Activated naive CD8-positive, alpha-beta T cell (primary cell): ENCODE results near the gene WSCD2.

Source experiments
- H3K27ac Mint-ChIP-seq: one replicate; pipeline ENCODE4 v1.8.0; 2021; ENCODE audit warnings: mixed read lengths
- H3K27me3 Mint-ChIP-seq: one replicate; pipeline ENCODE4 v1.8.0; 2021; ENCODE audit warnings: mixed read lengths
- H3K36me3 Mint-ChIP-seq: one replicate; pipeline ENCODE4 v1.8.0; 2021; ENCODE audit warnings: mixed read lengths
- H3K4me1 Mint-ChIP-seq: one replicate; pipeline ENCODE4 v1.8.0; 2021; ENCODE audit warnings: low read depth, mixed read lengths
- H3K4me3 Mint-ChIP-seq: one replicate; pipeline ENCODE4 v1.8.0; 2021; ENCODE audit warnings: mild to moderate bottlenecking, mixed read lengths
- H3K9me3 Mint-ChIP-seq: one replicate; pipeline ENCODE4 v1.8.0; 2021; ENCODE audit warnings: low read depth, mixed read lengths

The WSCD2 gene

DNA sequence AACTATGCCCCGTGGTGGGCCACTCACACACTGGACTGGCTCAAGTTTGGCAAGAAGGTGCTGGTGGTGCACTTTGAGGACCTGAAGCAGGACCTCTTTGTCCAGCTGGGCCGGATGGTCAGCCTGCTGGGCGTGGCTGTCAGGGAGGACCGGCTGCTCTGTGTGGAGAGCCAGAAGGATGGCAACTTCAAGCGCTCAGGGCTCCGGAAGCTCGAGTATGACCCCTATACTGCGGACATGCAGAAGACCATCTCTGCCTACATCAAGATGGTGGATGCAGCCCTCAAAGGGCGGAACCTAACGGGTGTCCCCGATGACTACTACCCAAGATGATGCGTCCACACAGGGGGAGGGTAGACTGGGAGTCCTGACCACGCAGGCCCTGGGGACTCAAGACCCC lies 118.9 kb downstream of the WSCD2 start:
- Mint-ChIP-seq H3K27me3 (peaks cover 21% of the 10 kb centered on the region), H3K27ac (no peak overlapping the region), H3K4me1 (no peaks in the 10 kb centered on the region), H3K9me3 (no peaks in the 10 kb centered on the region), H3K4me3 (no peak overlapping the region), H3K36me3 (no peaks in the 10 kb centered on the region)

DNA sequence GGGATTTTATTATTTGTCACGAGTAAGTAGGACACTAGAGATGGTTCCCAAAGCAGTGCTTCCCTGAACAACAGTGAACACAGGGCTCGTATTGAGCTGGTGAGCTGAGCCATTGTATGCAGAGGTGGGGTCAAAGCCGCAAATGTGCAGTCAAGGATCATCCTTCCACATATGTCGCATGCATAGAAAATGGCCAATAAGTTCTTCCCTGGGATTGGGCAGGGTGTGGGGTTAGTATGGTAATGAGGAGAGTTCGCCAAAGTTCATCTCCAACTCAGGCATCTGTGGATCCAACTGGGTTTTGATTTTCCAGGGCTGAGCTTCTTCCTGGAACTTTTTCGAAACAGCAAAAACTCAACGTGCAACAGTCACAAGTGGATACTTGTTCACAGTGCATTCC lies 123.4 kb downstream of the WSCD2 start:
- no peak overlapping the region for H3K4me3 Mint-ChIP-seq
- no peaks in the 10 kb centered on the region for H3K4me1 Mint-ChIP-seq
- no peaks in the 10 kb centered on the region for H3K9me3 Mint-ChIP-seq
- H3K36me3 Mint-ChIP-seq, result no peaks in the 10 kb centered on the region
- H3K27ac Mint-ChIP-seq, result no peak overlapping the region
- H3K27me3 Mint-ChIP-seq, result peaks cover 21% of the 10 kb centered on the region

GRCh38 chr12:108253540-108253939 lies 124.5 kb downstream of the WSCD2 start:
- peaks cover 21% of the 10 kb centered on the region for H3K27me3 Mint-ChIP-seq
- H3K4me3 Mint-ChIP-seq, result no peak overlapping the region

GRCh38 chr12:108254030-108254429 lies 124.9 kb downstream of the WSCD2 start:
- Mint-ChIP-seq H3K9me3 (no peaks in the 10 kb centered on the region), H3K4me1 (no peaks in the 10 kb centered on the region), H3K36me3 (no peaks in the 10 kb centered on the region), H3K27me3 (peaks cover 18% of the 10 kb centered on the region), H3K27ac (no peak overlapping the region), H3K4me3 (no peak overlapping the region)

More at GRCh38 chr12:108253540-108253939, 124.5 kb downstream of the WSCD2 start:
- Mint-ChIP-seq H3K4me1 (no peaks in the 10 kb centered on the region), H3K27ac (no peak overlapping the region), H3K36me3 (no peaks in the 10 kb centered on the region), H3K9me3 (no peaks in the 10 kb centered on the region)

DNA sequence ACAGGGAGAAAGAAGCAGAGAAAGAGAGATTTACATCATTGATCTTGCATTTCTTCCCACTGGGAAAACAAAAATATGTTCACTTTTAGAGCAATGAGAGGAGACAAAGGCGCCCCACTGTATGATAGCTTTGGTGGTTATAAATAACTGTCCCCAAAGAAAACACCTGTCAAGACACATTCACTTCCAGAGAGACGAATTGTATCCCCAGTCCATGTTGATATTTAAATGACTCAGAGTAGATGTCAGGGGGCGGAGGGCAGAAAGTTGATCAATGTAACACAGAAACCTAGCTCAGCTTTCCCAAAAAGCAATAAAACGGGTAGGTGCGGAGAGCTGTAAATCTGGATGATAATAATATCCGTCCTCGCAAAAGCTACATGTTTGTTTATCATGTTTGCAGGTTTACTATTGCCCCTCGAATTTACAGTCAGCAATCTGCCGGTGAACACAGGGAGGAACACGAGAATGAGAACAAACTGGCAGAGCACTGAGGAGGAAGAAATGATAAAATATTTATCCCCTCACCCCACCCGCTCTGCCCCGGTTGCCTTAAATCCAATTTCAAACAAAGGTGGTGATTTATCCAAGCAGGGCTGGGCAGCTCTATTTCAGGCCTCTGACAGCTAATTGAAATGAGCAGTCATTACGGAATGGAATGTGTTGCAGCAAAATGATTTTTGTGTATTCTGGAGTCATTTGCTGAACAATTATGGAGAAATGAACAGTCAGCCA lies 125.6 kb downstream of the WSCD2 start:
- no peaks in the 10 kb centered on the region for H3K4me1 Mint-ChIP-seq
- no peaks in the 10 kb centered on the region for H3K36me3 Mint-ChIP-seq
- H3K27me3 Mint-ChIP-seq, result peaks cover 12% of the 10 kb centered on the region
- peaks cover 5% of the 10 kb centered on the region for H3K9me3 Mint-ChIP-seq
- H3K27ac Mint-ChIP-seq, result no peak overlapping the region
- H3K4me3 Mint-ChIP-seq, result no peak overlapping the region

DNA sequence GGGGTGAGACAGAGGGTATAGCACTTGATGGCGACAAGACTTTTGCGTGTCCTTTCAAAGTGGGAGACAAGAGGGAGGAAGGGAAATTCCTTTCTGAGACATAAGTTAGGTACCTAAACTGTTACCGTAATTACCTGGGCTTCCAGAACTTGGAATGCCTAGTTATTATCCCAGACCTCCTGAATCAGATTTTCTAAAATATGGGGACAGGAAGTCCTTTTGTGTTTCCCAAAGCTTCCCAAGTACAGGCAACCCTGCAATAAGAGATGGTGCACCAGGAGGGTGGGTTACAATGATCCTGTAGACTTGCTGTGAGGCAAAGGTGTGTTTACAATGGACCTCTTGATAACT lies 126.1 kb downstream of the WSCD2 start:
- Mint-ChIP-seq H3K36me3 (no peaks in the 10 kb centered on the region), H3K4me3 (no peak overlapping the region), H3K27ac (no peak overlapping the region), H3K4me1 (no peaks in the 10 kb centered on the region), H3K27me3 (peaks cover 11% of the 10 kb centered on the region), H3K9me3 (peaks cover 8% of the 10 kb centered on the region)

DNA sequence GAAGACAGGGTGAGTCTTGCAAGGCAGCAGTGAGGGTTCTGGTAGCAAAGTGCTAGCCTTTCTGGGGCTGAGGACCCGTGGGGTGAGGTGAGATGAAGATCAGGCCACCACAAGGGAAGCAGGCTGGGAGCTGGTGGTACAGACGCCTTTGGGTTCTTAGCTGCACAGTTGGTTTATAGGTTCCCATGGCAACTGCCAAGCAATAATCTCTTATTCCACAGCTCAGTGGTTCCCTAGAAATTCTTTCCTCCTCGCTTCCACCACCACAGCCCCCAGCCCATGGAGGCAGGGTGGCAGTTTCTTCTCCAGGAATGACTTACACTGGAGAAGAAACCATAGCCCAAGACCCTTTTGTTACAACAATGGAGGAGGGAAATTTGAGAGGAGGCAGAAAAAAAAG lies 127.9 kb downstream of the WSCD2 start:
- H3K27ac Mint-ChIP-seq, result no peak overlapping the region
- H3K9me3 Mint-ChIP-seq, result peaks cover 14% of the 10 kb centered on the region

GRCh38 chr12:108257610-108258106 lies 128.6 kb downstream of the WSCD2 start:
- Mint-ChIP-seq H3K4me3 (no peak overlapping the region), H3K4me1 (no peaks in the 10 kb centered on the region), H3K36me3 (no peaks in the 10 kb centered on the region), H3K27me3 (peaks cover 1% of the 10 kb centered on the region), H3K27ac (no peak overlapping the region), H3K9me3 (peaks cover 14% of the 10 kb centered on the region)

More for the DNA sequence above, 127.9 kb downstream of the WSCD2 start:
- H3K4me3 Mint-ChIP-seq, result no peak overlapping the region
- no peaks in the 10 kb centered on the region for H3K4me1 Mint-ChIP-seq
- H3K27me3 Mint-ChIP-seq, result peaks cover 3% of the 10 kb centered on the region
- no peaks in the 10 kb centered on the region for H3K36me3 Mint-ChIP-seq

DNA sequence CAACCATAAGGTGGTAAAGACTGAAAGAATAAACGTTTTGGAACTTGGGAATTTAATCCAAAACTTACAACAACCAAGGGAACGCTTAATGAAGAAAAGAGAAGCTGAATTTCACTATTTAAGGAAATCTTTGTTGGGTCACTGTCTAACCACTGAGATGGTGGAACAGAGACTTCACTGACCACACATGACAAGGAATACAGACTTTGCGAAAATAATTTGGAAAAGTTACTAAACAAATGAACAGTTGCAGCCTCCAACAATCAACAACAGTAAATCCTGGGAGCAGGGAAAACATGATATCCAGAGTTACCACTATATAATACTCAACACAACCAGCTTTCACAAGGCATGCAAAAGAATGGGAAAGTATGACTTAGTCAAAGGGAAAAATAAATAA lies 131.0 kb downstream of the WSCD2 start:
- peaks cover 14% of the 10 kb centered on the region for H3K9me3 Mint-ChIP-seq
- H3K4me1 Mint-ChIP-seq, result no peaks in the 10 kb centered on the region
- H3K36me3 Mint-ChIP-seq, result no peaks in the 10 kb centered on the region
- peaks cover 5% of the 10 kb centered on the region for H3K27me3 Mint-ChIP-seq
- H3K4me3 Mint-ChIP-seq, result no peak overlapping the region
- H3K27ac Mint-ChIP-seq, result no peak overlapping the region

GRCh38 chr12:108260969-108261368 lies 131.9 kb downstream of the WSCD2 start:
- no peaks in the 10 kb centered on the region for H3K4me1 Mint-ChIP-seq

GRCh38 chr12:108265505-108265904 lies 136.4 kb downstream of the WSCD2 start:
- peaks cover 3% of the 10 kb centered on the region for H3K9me3 Mint-ChIP-seq
- no peak overlapping the region for H3K4me3 Mint-ChIP-seq
- H3K36me3 Mint-ChIP-seq, result no peaks in the 10 kb centered on the region
- no peak overlapping the region for H3K27ac Mint-ChIP-seq
- no peaks in the 10 kb centered on the region for H3K4me1 Mint-ChIP-seq
- peaks cover 19% of the 10 kb centered on the region for H3K27me3 Mint-ChIP-seq

More at GRCh38 chr12:108260969-108261368, 131.9 kb downstream of the WSCD2 start:
- no peak overlapping the region for H3K4me3 Mint-ChIP-seq
- H3K9me3 Mint-ChIP-seq, result peaks cover 14% of the 10 kb centered on the region
- H3K36me3 Mint-ChIP-seq, result no peaks in the 10 kb centered on the region
- H3K27ac Mint-ChIP-seq, result no peak overlapping the region
- H3K27me3 Mint-ChIP-seq, result peaks cover 5% of the 10 kb centered on the region

DNA sequence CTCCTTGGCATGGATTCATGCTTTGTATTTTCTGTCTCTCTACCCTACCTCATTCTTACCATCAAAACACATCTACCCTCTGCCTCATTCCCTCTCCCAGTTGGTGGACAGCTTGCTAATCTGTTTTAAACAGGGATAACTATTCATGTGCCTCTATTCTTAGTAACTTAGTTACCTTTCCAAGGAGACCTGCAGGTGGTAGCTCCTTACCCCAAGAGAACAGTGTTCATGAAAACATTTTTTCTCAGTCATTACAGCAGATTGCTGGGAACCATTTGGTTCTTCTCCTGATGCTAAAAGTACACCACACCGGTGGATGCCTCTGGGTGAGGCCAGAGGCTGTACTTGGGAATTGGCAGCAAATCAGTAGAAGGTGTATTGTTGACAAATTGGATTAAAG lies 137.0 kb downstream of the WSCD2 start:
- Mint-ChIP-seq H3K4me1 (no peaks in the 10 kb centered on the region), H3K27ac (no peak overlapping the region), H3K36me3 (no peaks in the 10 kb centered on the region), H3K9me3 (no peaks in the 10 kb centered on the region), H3K27me3 (peaks cover 18% of the 10 kb centered on the region), H3K4me3 (no peak overlapping the region)

GRCh38 chr12:108267450-108267849 lies 138.4 kb downstream of the WSCD2 start:
- Mint-ChIP-seq H3K9me3 (no peaks in the 10 kb centered on the region), H3K36me3 (no peaks in the 10 kb centered on the region), H3K27me3 (peaks cover 23% of the 10 kb centered on the region), H3K27ac (no peak overlapping the region), H3K4me1 (no peaks in the 10 kb centered on the region), H3K4me3 (no peak overlapping the region)

GRCh38 chr12:108268397-108268796 lies 139.3 kb downstream of the WSCD2 start:
- Mint-ChIP-seq H3K27me3 (peaks cover 23% of the 10 kb centered on the region), H3K4me1 (no peaks in the 10 kb centered on the region), H3K4me3 (no peak overlapping the region), H3K36me3 (no peaks in the 10 kb centered on the region), H3K9me3 (no peaks in the 10 kb centered on the region), H3K27ac (no peak overlapping the region)

DNA sequence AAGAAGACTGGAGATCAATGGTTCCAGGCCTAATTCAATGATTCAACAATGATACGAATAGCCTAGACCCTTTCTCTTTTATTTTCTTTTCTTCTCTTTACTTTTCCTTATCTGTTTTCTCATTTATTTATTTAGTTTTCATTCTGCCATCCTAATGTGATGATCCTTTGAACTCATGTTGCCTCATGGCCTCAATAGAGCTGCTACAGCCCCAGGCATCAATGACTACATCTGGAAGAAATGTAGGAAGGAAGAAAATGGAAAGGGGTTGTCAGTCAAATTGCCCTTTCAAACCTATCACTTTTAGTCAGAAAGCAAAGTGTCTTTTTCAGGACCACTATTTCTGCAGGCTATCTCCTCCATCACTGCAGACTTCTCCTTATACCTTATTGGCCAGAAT lies 140.1 kb downstream of the WSCD2 start:
- no peaks in the 10 kb centered on the region for H3K9me3 Mint-ChIP-seq
- no peak overlapping the region for H3K27ac Mint-ChIP-seq
- no peak overlapping the region for H3K4me3 Mint-ChIP-seq
- H3K4me1 Mint-ChIP-seq, result no peaks in the 10 kb centered on the region
- peaks cover 23% of the 10 kb centered on the region for H3K27me3 Mint-ChIP-seq
- H3K36me3 Mint-ChIP-seq, result no peaks in the 10 kb centered on the region
